Jurkat, Clone E6-1 (cell line): Measurements from ENCODE around the gene E2F6.

Source experiments
- DNase-seq: peaks from one replicate; pipeline ENCODE4 v3.0.0-alpha.2; 2011; ENCODE audit warnings: low read depth, low spot score
- H3K4me3 ChIP-seq: 2 replicates; pipeline ENCODE4 v1.5.1; 2011; ENCODE audit warnings: mild to moderate bottlenecking, low read length, control low read depth, moderate library complexity

E2F6 gene

GRCh38 chr2:11467129-11467649 lies 1.2 kb upstream of the E2F6 start:
- no peak overlapping the region; the same call in 1 of the 2 replicates for H3K4me3 ChIP-seq
- no peak for DNase-seq

- H3K4me3 ChIP-seq: peak overlapping the region; percentile 80
- DNase-seq: no peak
Observed at GRCh38 chr2:11466307-11467128, 557 bp upstream of the E2F6 start.

- no peak for DNase-seq
- H3K4me3 ChIP-seq: peak overlapping the region; percentile 80
Observed at GRCh38 chr2:11465110-11465484, 864 bp downstream of the E2F6 start.

- DNase-seq: no peak
- H3K4me3 ChIP-seq: no peak overlapping the region
Observed at GRCh38 chr2:11459816-11460215, 6.1 kb downstream of the E2F6 start.

- no peak for DNase-seq
Observed at GRCh38 chr2:11458753-11459152, 7.2 kb downstream of the E2F6 start.

GRCh38 chr2:11457935-11458334 lies 8.0 kb downstream of the E2F6 start:
- no peak for DNase-seq
- H3K4me3 ChIP-seq: no peak overlapping the region

More at GRCh38 chr2:11458753-11459152, 7.2 kb downstream of the E2F6 start:
- no peak overlapping the region for H3K4me3 ChIP-seq

GRCh38 chr2:11456251-11456650 lies 9.7 kb downstream of the E2F6 start:
- no peak for DNase-seq
- H3K4me3 ChIP-seq: no peak overlapping the region

GRCh38 chr2:11454824-11455223 lies 11.1 kb downstream of the E2F6 start:
- no peak for DNase-seq
- no peak overlapping the region for H3K4me3 ChIP-seq

- H3K4me3 ChIP-seq: no peak overlapping the region
- DNase-seq: no peak
Observed at GRCh38 chr2:11450791-11451190, 15.2 kb downstream of the E2F6 start.

GRCh38 chr2:11446733-11447248 lies 19.2 kb downstream of the E2F6 start:
- no peak for DNase-seq
- H3K4me3 ChIP-seq: no peak overlapping the region

- no peak for DNase-seq
- H3K4me3 ChIP-seq: no peak overlapping the region
Observed at GRCh38 chr2:11444737-11445136, 21.2 kb downstream of the E2F6 start.

- H3K4me3 ChIP-seq: no peak overlapping the region
- DNase-seq: no peak
Observed at GRCh38 chr2:11438555-11439080, 27.3 kb downstream of the E2F6 start.

- no peak overlapping the region for H3K4me3 ChIP-seq
- DNase-seq: no peak
Observed at GRCh38 chr2:11437602-11438001, 28.4 kb downstream of the E2F6 start.

- no peak for DNase-seq
- H3K4me3 ChIP-seq: no peak overlapping the region
Observed at GRCh38 chr2:11435036-11435435, 30.9 kb downstream of the E2F6 start.

GRCh38 chr2:11434443-11434842 lies 31.5 kb downstream of the E2F6 start:
- DNase-seq: no peak
- H3K4me3 ChIP-seq: no peak overlapping the region

GRCh38 chr2:11433822-11434221 lies 32.1 kb downstream of the E2F6 start:
- no peak overlapping the region for H3K4me3 ChIP-seq
- no peak for DNase-seq

- no peak overlapping the region for H3K4me3 ChIP-seq
Observed at GRCh38 chr2:11430729-11431128, 35.2 kb downstream of the E2F6 start.

GRCh38 chr2:11427224-11427623 lies 38.7 kb downstream of the E2F6 start:
- no peak overlapping the region for H3K4me3 ChIP-seq
- DNase-seq: no peak

More at GRCh38 chr2:11430729-11431128, 35.2 kb downstream of the E2F6 start:
- no peak for DNase-seq

- no peak overlapping the region for H3K4me3 ChIP-seq
- DNase-seq: no peak
Observed at GRCh38 chr2:11422901-11423435, 43.0 kb downstream of the E2F6 start.

GRCh38 chr2:11422491-11422865 lies 43.5 kb downstream of the E2F6 start:
- DNase-seq: no peak

More at GRCh38 chr2:11422491-11422865, 43.5 kb downstream of the E2F6 start:
- no peak overlapping the region for H3K4me3 ChIP-seq
